ENCODE data around the gene EGFL7. TPM values are rescaled to one million over a fixed set of nuclear protein-coding genes. Genes with fewer than 3 reads are reported as not detected.

The EGFL7 gene
- polyA plus RNA-seq, 3 donors, result 1.3 to 2.8 (median 2.2) TPM

GRCh38 chr9:136645903-136646754 lies 16.6 kb upstream of the EGFL7 start:
- Mint-ChIP-seq H3K36me3 (peaks cover 2% of the 10 kb centered on the region in 2 donors), H3K4me3 (peak overlapping the region; percentile 45 to 81), H3K27me3 (ENCODE audit: low read depth in 3 of 3) (peaks cover 18 to 54% (median 40%) of the 10 kb centered on the region in 3 donors), H3K27ac (peak overlapping the region in 3 of 7 donors; percentile 49 to 93 (median 90)), H3K9me3 (peaks cover 0 to 8% (median 6%) of the 10 kb centered on the region in 7 donors), H3K4me1 (peaks cover 48% of the 10 kb centered on the region)
- intact Hi-C loops (cut with micrococcal nuclease), result loop anchor here in 1 of 2 donors (5.0 kb wide), 1 partner anchor 51 kb away; no protein-coding TSS in a partner anchor
- no peaks in the 10 kb centered on the region for H3K36me3 ChIP-seq (replicated peaks in 1 of 2; ENCODE audit: control insufficient read depth in 1 of 2, insufficient read depth in 2 of 2, low read length in 2 of 2)
- WGBS (ENCODE audit: insufficient coverage), result 12% methylated on average over 36 of the region's 40 CpGs
- peak overlapping the region; percentile 82 for H2AFZ ChIP-seq (ENCODE audit: insufficient read depth, low read depth, low read length, poor library complexity, severe bottlenecking)
- H4K20me1 ChIP-seq (ENCODE audit: insufficient read depth, low read length), result no peaks in the 10 kb centered on the region
- H3K9me3 ChIP-seq (replicated peaks in 1 of 2; ENCODE audit: control insufficient read depth in 1 of 2, insufficient read depth in 1 of 2, low read length in 2 of 2), result peaks cover 0 to 7% of the 10 kb centered on the region in 2 donors
- H3K4me3 ChIP-seq (replicated peaks in 1 of 3; ENCODE audit: low read depth in 2 of 3, low read length in 3 of 3), result peak overlapping the region in 2 of 3 experiments; percentile 24 to 62
- peaks cover 0 to 20% of the 10 kb centered on the region in 2 donors for H3K27me3 ChIP-seq (ENCODE audit: control insufficient read depth in 2 of 2, insufficient read depth in 2 of 2, low read length in 2 of 2)
- H3K4me2 ChIP-seq (replicated peaks; ENCODE audit: extremely low read depth, low read length, poor library complexity, severe bottlenecking), result peak overlapping the region; percentile 73
- peak overlapping the region; percentile 95 to 99 for H3K27ac ChIP-seq (ENCODE audit: low read depth in 1 of 2, low read length in 2 of 2)
- H3K9ac ChIP-seq (ENCODE audit: insufficient read depth, low read length, poor library complexity, severe bottlenecking), result peak overlapping the region; percentile 83
- DNase-seq, result peak in 2 of 3 donors; percentile 33 to 43
- TF ChIP-seq CTCF (IDR thresholded peaks at IDR 0.05), result peak; percentile 12
- H3K79me2 ChIP-seq (ENCODE audit: insufficient read depth, low read length), result no peaks in the 10 kb centered on the region
- peaks cover 57 to 61% of the 10 kb centered on the region in 2 donors for H3K4me1 ChIP-seq (ENCODE audit: control insufficient read depth in 1 of 2, insufficient read depth in 2 of 2, low read length in 2 of 2)

DNA sequence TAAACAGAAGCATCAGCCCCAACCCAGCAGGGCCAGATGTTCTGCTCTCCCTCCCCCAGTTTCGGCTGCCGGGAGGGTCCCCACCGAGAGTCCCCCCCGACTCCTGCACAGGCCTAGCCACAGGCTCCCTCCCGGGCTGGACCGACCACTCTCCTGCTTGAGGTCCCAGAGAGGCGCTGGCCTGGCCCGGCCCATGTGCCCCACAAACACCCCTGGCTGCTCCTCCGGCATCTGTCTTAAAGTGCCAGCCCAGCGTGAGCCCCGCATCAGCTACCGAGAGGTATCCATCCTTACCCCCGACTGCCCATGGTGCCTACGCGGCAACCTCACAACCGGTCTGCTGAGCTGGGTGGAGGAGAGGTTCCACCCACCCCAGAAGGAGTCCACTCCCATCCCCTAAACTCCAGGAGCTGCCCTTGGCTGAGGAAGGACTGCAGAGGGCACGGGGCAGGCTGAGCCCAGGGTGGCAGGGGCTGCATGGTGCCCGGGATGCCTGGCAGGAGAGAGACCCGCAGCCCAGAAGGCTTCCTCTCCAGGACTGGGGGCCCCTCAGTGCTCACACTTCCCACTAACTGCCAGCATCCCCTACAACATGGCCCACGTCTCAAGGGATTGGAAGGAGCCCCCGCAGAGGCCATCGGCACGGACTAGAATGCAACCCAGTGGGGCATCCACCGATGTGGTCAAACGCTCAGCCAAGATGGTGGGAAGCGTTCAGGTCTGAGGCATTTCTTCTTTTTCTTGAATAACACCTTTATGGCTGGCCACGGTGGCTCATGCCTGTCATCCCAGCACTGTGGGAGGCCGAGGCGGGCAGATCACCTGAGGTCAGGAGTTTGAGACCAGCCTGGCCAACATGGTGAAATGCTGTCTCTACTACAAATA lies 15.6 kb upstream of the EGFL7 start:
- Histone ChIP-seq H3K27ac (ENCODE audit: low read depth in 1 of 2, low read length in 2 of 2) (no peak overlapping the region), H2AFZ (ENCODE audit: insufficient read depth, low read depth, low read length, poor library complexity, severe bottlenecking) (peak overlapping the region; percentile 82), H3K4me1 (ENCODE audit: control insufficient read depth in 1 of 2, insufficient read depth in 2 of 2, low read length in 2 of 2) (peaks cover 57 to 61% of the 10 kb centered on the region in 2 donors), H3K4me2 (replicated peaks; ENCODE audit: extremely low read depth, low read length, poor library complexity, severe bottlenecking) (peak overlapping the region; percentile 73), H3K36me3 (replicated peaks in 1 of 2; ENCODE audit: control insufficient read depth in 1 of 2, insufficient read depth in 2 of 2, low read length in 2 of 2) (no peaks in the 10 kb centered on the region), H4K20me1 (ENCODE audit: insufficient read depth, low read length) (no peaks in the 10 kb centered on the region), H3K79me2 (ENCODE audit: insufficient read depth, low read length) (no peaks in the 10 kb centered on the region), H3K9me3 (replicated peaks in 1 of 2; ENCODE audit: control insufficient read depth in 1 of 2, insufficient read depth in 1 of 2, low read length in 2 of 2) (peaks cover 0 to 6% of the 10 kb centered on the region in 2 donors), H3K27me3 (ENCODE audit: control insufficient read depth in 2 of 2, insufficient read depth in 2 of 2, low read length in 2 of 2) (peaks cover 0 to 20% of the 10 kb centered on the region in 2 donors), H3K9ac (ENCODE audit: insufficient read depth, low read length, poor library complexity, severe bottlenecking) (no peak overlapping the region), H3K4me3 (replicated peaks in 1 of 3; ENCODE audit: low read depth in 2 of 3, low read length in 3 of 3) (peak overlapping the region in 1 of 3 experiments; percentile 62)
- Mint-ChIP-seq H3K4me3 (peak overlapping the region in 1 of 2 donors; percentile 81), H3K4me1 (peaks cover 48% of the 10 kb centered on the region), H3K27ac (peak overlapping the region in 2 of 7 donors; percentile 24 to 56), H3K27me3 (ENCODE audit: low read depth in 3 of 3) (peaks cover 18 to 54% (median 43%) of the 10 kb centered on the region in 3 donors), H3K9me3 (peaks cover 0 to 7% (median 6%) of the 10 kb centered on the region in 7 donors), H3K36me3 (peaks cover 2% of the 10 kb centered on the region in 2 donors)
- intact Hi-C loops (cut with micrococcal nuclease), result loop anchor here in 1 of 2 donors (5.0 kb wide), 1 partner anchor 50 kb away; no protein-coding TSS in a partner anchor
- no peak for DNase-seq
- WGBS (ENCODE audit: insufficient coverage), result 24% methylated on average over 21 of the region's 29 CpGs
- no peak for TF ChIP-seq CTCF (IDR thresholded peaks at IDR 0.05)
